HEK293 (cell line): ENCODE results near the gene FLOT2.
A peak's percentile ranks its signal among the peaks of the same experiment; 100 is the strongest.

Experiments
- GFI1B ChIP-seq: fragments of 450-650 bp; formaldehyde crosslinking; IDR thresholded peaks from 2 replicates; pipeline ENCODE4 v1.5.1; 2016; ENCODE audit warnings: missing biosample characterization, missing genetic modification characterization
- KLF16 ChIP-seq: fragments of 450-650 bp; formaldehyde crosslinking; IDR thresholded peaks from 2 replicates; pipeline ENCODE4 v1.5.1; 2017; ENCODE audit warnings: missing biosample characterization, missing genetic modification characterization
- ZBTB1 ChIP-seq: fragments of 450-650 bp; formaldehyde crosslinking; IDR thresholded peaks from 2 replicates; pipeline ENCODE4 v1.5.1; 2016; ENCODE audit warnings: missing biosample characterization, missing genetic modification characterization
- ZIC2 ChIP-seq: fragments of 450-650 bp; formaldehyde crosslinking; IDR thresholded peaks from 2 replicates; pipeline ENCODE4 v1.5.1; 2016; ENCODE audit warnings: missing biosample characterization, missing genetic modification characterization
- ZNF10 ChIP-seq: fragments of 450-650 bp; formaldehyde crosslinking; IDR thresholded peaks from 2 replicates; pipeline ENCODE4 v1.5.1; 2017; ENCODE audit warnings: missing biosample characterization, missing genetic modification characterization
- ZNF121 ChIP-seq: fragments of 450-650 bp; formaldehyde crosslinking; IDR thresholded peaks from 2 replicates; pipeline ENCODE4 v1.5.1; 2016; ENCODE audit warnings: missing biosample characterization, missing genetic modification characterization
- ZNF2 ChIP-seq: fragments of 450-650 bp; formaldehyde crosslinking; IDR thresholded peaks from 2 replicates; pipeline ENCODE4 v1.5.1; 2016; ENCODE audit warnings: missing biosample characterization, missing genetic modification characterization
- ZNF24 ChIP-seq: fragments of 450-650 bp; formaldehyde crosslinking; IDR thresholded peaks from 2 replicates; pipeline ENCODE4 v1.5.1; 2016; ENCODE audit warnings: missing biosample characterization, missing genetic modification characterization
- ZNF311 ChIP-seq: fragments of 450-650 bp; formaldehyde crosslinking; IDR thresholded peaks from 2 replicates; pipeline ENCODE4 v1.5.1; 2017; ENCODE audit warnings: missing biosample characterization, missing genetic modification characterization, borderline replicate concordance
- ZNF423 ChIP-seq: fragments of 450-650 bp; formaldehyde crosslinking; IDR thresholded peaks from 2 replicates; pipeline ENCODE4 v1.5.1; 2016; ENCODE audit warnings: missing biosample characterization, missing genetic modification characterization
- ZNF600 ChIP-seq: fragments of 450-650 bp; formaldehyde crosslinking; IDR thresholded peaks from 2 replicates; pipeline ENCODE4 v1.5.1; 2016; ENCODE audit warnings: missing biosample characterization, missing genetic modification characterization
- ZNF654 ChIP-seq: fragments of 450-650 bp; formaldehyde crosslinking; IDR thresholded peaks from 2 replicates; pipeline ENCODE4 v1.5.1; 2016; ENCODE audit warnings: low read depth, missing biosample characterization, missing genetic modification characterization
- TF ChIP-seq, protein P1 (sequence below): fragments of 450-650 bp; formaldehyde crosslinking; IDR thresholded peaks from 2 replicates; pipeline ENCODE4 v1.5.1; 2016; ENCODE audit warnings: missing biosample characterization, missing genetic modification characterization
- TF ChIP-seq, protein P2 (sequence below): fragments of 450-650 bp; formaldehyde crosslinking; IDR thresholded peaks from 2 replicates; pipeline ENCODE4 v1.5.1; 2017; ENCODE audit warnings: missing biosample characterization, missing genetic modification characterization
- TF ChIP-seq, protein P3 (sequence below): fragments of 450-650 bp; formaldehyde crosslinking; IDR thresholded peaks from 2 replicates; pipeline ENCODE4 v1.5.1; 2016; ENCODE audit warnings: missing biosample characterization, missing genetic modification characterization, low read depth
- TF ChIP-seq, protein P4 (sequence below): fragments of 450-650 bp; formaldehyde crosslinking; IDR thresholded peaks from 2 replicates; pipeline ENCODE4 v1.5.1; 2016; ENCODE audit warnings: missing biosample characterization, missing genetic modification characterization
- TF ChIP-seq, protein P5 (sequence below): fragments of 450-650 bp; formaldehyde crosslinking; IDR thresholded peaks from 2 replicates; pipeline ENCODE4 v1.5.1; 2017; ENCODE audit warnings: missing biosample characterization, missing genetic modification characterization
- TF ChIP-seq, protein P6 (sequence below): fragments of 450-650 bp; formaldehyde crosslinking; IDR thresholded peaks from 2 replicates; pipeline ENCODE4 v1.5.1; 2016; ENCODE audit warnings: missing biosample characterization, missing genetic modification characterization
- TF ChIP-seq, protein P7 (sequence below): fragments of 450-650 bp; formaldehyde crosslinking; IDR thresholded peaks from 2 replicates; pipeline ENCODE4 v1.5.1; 2016; ENCODE audit warnings: missing biosample characterization, missing genetic modification characterization
- TF ChIP-seq, protein P8 (sequence below): fragments of 450-650 bp; formaldehyde crosslinking; optimal IDR thresholded peaks from 2 replicates; pipeline ENCODE3; 2016; ENCODE audit warnings: missing biosample characterization, mild to moderate bottlenecking, missing genetic modification characterization

Gene FLOT2

DNA sequence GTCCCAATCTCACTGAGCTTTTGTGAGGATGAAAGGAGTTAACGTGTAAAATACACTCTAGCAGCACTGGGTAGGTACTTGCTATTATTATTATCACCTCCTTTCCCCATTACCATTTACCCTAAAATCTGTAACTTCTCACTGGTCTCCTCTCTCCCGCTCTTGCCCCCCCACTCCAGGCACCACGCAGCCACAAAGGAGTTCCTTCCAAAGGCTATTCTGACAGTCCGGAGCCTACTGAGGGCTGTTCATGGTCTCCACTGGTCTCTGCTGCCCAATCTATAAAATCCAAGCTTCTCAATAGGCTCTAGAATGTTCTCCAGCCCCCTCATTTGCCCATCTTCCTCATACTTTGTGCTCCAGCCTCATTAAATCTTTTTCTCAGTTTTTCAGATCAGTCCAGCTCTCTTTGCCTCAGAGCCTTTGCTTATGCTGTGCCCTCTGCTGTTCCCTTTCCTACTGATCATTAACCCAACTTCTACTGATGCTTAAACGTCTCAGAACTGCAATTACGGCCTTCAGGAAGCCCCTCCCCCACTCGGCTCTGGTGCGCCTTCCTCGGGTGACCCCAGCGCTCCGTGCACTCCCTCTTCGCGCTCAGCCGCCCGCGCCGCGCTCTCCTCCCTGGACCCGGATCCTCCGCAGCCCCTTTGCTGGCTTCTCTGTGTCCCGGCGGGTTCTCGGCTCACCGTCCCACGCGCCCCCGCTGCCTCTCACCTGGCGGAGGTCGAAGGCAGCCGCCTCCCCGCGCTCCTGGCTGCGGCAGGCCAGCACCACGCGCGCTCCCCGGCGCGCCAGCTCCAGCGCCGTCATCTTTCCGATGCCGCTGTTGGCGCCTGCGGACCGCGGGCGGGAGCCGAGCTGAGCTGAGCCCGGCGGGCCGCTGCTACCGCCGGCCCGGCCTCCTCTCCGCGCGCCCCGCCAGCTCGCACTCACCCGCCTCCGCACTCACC lies 4.6 kb upstream of the FLOT2 start (continued):
- TF ChIP-seq ZNF423, result peak; percentile 36; the same call in 1 of the 2 replicates
- TF ChIP-seq, protein P1, sequence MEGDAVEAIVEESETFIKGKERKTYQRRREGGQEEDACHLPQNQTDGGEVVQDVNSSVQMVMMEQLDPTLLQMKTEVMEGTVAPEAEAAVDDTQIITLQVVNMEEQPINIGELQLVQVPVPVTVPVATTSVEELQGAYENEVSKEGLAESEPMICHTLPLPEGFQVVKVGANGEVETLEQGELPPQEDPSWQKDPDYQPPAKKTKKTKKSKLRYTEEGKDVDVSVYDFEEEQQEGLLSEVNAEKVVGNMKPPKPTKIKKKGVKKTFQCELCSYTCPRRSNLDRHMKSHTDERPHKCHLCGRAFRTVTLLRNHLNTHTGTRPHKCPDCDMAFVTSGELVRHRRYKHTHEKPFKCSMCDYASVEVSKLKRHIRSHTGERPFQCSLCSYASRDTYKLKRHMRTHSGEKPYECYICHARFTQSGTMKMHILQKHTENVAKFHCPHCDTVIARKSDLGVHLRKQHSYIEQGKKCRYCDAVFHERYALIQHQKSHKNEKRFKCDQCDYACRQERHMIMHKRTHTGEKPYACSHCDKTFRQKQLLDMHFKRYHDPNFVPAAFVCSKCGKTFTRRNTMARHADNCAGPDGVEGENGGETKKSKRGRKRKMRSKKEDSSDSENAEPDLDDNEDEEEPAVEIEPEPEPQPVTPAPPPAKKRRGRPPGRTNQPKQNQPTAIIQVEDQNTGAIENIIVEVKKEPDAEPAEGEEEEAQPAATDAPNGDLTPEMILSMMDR, result peak; percentile 64
- no peak for TF ChIP-seq ZNF311
- peak; percentile 32 for TF ChIP-seq ZIC2 (tag by site-specific recombination)
- TF ChIP-seq KLF16 (tag by site-specific recombination), result peak; percentile 22; the same call in 1 of the 2 replicates
- TF ChIP-seq ZNF654 (tag by site-specific recombination), result no peak
- TF ChIP-seq, protein P2, sequence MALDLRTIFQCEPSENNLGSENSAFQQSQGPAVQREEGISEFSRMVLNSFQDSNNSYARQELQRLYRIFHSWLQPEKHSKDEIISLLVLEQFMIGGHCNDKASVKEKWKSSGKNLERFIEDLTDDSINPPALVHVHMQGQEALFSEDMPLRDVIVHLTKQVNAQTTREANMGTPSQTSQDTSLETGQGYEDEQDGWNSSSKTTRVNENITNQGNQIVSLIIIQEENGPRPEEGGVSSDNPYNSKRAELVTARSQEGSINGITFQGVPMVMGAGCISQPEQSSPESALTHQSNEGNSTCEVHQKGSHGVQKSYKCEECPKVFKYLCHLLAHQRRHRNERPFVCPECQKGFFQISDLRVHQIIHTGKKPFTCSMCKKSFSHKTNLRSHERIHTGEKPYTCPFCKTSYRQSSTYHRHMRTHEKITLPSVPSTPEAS (tag by site-specific recombination), result peak; percentile 24; the same call in 1 of the 2 replicates
- peak; percentile 82 for TF ChIP-seq ZNF600 (tag by site-specific recombination)
- TF ChIP-seq, protein P3, sequence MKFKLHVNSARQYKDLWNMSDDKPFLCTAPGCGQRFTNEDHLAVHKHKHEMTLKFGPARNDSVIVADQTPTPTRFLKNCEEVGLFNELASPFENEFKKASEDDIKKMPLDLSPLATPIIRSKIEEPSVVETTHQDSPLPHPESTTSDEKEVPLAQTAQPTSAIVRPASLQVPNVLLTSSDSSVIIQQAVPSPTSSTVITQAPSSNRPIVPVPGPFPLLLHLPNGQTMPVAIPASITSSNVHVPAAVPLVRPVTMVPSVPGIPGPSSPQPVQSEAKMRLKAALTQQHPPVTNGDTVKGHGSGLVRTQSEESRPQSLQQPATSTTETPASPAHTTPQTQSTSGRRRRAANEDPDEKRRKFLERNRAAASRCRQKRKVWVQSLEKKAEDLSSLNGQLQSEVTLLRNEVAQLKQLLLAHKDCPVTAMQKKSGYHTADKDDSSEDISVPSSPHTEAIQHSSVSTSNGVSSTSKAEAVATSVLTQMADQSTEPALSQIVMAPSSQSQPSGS (tag by site-specific recombination), result no peak
- TF ChIP-seq, protein P4, sequence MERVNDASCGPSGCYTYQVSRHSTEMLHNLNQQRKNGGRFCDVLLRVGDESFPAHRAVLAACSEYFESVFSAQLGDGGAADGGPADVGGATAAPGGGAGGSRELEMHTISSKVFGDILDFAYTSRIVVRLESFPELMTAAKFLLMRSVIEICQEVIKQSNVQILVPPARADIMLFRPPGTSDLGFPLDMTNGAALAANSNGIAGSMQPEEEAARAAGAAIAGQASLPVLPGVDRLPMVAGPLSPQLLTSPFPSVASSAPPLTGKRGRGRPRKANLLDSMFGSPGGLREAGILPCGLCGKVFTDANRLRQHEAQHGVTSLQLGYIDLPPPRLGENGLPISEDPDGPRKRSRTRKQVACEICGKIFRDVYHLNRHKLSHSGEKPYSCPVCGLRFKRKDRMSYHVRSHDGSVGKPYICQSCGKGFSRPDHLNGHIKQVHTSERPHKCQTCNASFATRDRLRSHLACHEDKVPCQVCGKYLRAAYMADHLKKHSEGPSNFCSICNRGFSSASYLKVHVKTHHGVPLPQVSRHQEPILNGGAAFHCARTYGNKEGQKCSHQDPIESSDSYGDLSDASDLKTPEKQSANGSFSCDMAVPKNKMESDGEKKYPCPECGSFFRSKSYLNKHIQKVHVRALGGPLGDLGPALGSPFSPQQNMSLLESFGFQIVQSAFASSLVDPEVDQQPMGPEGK (tag by site-specific recombination), result peak; percentile 68; the same call in 1 of the 2 replicates
- TF ChIP-seq ZNF24 (tag by site-specific recombination), result peak; percentile 57; the same call in 1 of the 2 replicates
- TF ChIP-seq ZNF121 (tag by site-specific recombination), result 0 out of 2 replicates have a peak, but pooled peaks have one; percentile 31
- TF ChIP-seq, protein P5, sequence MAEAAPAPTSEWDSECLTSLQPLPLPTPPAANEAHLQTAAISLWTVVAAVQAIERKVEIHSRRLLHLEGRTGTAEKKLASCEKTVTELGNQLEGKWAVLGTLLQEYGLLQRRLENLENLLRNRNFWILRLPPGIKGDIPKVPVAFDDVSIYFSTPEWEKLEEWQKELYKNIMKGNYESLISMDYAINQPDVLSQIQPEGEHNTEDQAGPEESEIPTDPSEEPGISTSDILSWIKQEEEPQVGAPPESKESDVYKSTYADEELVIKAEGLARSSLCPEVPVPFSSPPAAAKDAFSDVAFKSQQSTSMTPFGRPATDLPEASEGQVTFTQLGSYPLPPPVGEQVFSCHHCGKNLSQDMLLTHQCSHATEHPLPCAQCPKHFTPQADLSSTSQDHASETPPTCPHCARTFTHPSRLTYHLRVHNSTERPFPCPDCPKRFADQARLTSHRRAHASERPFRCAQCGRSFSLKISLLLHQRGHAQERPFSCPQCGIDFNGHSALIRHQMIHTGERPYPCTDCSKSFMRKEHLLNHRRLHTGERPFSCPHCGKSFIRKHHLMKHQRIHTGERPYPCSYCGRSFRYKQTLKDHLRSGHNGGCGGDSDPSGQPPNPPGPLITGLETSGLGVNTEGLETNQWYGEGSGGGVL (tag by site-specific recombination), result peak; percentile 42; the same call in 1 of the 2 replicates
- no peak for TF ChIP-seq ZBTB1 (tag by site-specific recombination)
- peak; percentile 79 for TF ChIP-seq ZNF10 (tag by site-specific recombination)
- peak; percentile 59; the same call in 1 of the 2 replicates for TF ChIP-seq ZNF2
- TF ChIP-seq, protein P6, sequence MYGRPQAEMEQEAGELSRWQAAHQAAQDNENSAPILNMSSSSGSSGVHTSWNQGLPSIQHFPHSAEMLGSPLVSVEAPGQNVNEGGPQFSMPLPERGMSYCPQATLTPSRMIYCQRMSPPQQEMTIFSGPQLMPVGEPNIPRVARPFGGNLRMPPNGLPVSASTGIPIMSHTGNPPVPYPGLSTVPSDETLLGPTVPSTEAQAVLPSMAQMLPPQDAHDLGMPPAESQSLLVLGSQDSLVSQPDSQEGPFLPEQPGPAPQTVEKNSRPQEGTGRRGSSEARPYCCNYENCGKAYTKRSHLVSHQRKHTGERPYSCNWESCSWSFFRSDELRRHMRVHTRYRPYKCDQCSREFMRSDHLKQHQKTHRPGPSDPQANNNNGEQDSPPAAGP (tag by site-specific recombination), result peak; percentile 49
- 0 out of 2 replicates have a peak, but pooled peaks have one; percentile 8 for TF ChIP-seq GFI1B
- TF ChIP-seq, protein P7, sequence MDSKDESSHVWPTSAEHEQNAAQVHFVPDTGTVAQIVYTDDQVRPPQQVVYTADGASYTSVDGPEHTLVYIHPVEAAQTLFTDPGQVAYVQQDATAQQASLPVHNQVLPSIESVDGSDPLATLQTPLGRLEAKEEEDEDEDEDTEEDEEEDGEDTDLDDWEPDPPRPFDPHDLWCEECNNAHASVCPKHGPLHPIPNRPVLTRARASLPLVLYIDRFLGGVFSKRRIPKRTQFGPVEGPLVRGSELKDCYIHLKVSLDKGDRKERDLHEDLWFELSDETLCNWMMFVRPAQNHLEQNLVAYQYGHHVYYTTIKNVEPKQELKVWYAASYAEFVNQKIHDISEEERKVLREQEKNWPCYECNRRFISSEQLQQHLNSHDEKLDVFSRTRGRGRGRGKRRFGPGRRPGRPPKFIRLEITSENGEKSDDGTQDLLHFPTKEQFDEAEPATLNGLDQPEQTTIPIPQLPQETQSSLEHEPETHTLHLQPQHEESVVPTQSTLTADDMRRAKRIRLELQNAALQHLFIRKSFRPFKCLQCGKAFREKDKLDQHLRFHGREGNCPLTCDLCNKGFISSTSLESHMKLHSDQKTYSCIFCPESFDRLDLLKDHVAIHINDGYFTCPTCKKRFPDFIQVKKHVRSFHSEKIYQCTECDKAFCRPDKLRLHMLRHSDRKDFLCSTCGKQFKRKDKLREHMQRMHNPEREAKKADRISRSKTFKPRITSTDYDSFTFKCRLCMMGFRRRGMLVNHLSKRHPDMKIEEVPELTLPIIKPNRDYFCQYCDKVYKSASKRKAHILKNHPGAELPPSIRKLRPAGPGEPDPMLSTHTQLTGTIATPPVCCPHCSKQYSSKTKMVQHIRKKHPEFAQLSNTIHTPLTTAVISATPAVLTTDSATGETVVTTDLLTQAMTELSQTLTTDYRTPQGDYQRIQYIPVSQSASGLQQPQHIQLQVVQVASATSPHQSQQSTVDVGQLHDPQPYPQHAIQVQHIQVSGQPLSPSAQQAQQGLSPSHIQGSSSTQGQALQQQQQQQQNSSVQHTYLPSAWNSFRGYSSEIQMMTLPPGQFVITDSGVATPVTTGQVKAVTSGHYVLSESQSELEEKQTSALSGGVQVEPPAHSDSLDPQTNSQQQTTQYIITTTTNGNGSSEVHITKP (tag by site-specific recombination), result 0 out of 2 replicates have a peak, but pooled peaks have one; percentile 10
- TF ChIP-seq, protein P8, sequence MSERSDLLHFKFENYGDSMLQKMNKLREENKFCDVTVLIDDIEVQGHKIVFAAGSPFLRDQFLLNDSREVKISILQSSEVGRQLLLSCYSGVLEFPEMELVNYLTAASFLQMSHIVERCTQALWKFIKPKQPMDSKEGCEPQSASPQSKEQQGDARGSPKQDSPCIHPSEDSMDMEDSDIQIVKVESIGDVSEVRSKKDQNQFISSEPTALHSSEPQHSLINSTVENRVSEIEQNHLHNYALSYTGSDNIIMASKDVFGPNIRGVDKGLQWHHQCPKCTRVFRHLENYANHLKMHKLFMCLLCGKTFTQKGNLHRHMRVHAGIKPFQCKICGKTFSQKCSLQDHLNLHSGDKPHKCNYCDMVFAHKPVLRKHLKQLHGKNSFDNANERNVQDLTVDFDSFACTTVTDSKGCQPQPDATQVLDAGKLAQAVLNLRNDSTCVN, result peak; percentile 91
